GM23338 (cell line): ENCODE results near the gene NEURL3. TPM values are rescaled to one million over a fixed set of nuclear protein-coding genes. Genes with fewer than 3 reads are reported as not detected.

Source experiments
- ATAC-seq: fragments of 200-7000 bp; cut with Tn5 transposase; 3 replicates; pipeline ENCODE4 v1.9.1; 2020
- DNase-seq: peaks from one replicate; pipeline ENCODE4 v3.0.0-alpha.2; 2015; ENCODE audit warnings: low spot score
- H2AFZ ChIP-seq: fragments of 200-600 bp; sonication (generic); 2 replicates; pipeline ENCODE4 v1.8.0; 2016; ENCODE audit warnings: antibody characterized with exemption, mild to moderate bottlenecking, moderate library complexity
- H3F3A ChIP-seq: fragments of 200-600 bp; sonication (generic); replicated peaks from 2 replicates; pipeline ENCODE4 v1.8.0; 2017; ENCODE audit warnings: antibody characterized with exemption, mixed run types, low read depth
- H3K27ac ChIP-seq: fragments of 200-600 bp; sonication (generic); 2 replicates; pipeline ENCODE4 v1.6.1; 2016; ENCODE audit warnings: low read depth
- H3K27me3 ChIP-seq: fragments of 200-600 bp; sonication (generic); 2 replicates; pipeline ENCODE4 v1.8.0; 2016; ENCODE audit warnings: mild to moderate bottlenecking, mixed run types, moderate library complexity; ENCODE audit not compliant: insufficient read depth
- H3K36me3 ChIP-seq: fragments of 200-600 bp; sonication (generic); 2 replicates; pipeline ENCODE4 v1.8.0; 2016; ENCODE audit warnings: mild to moderate bottlenecking; ENCODE audit not compliant: insufficient read depth
- H3K4me1 ChIP-seq: fragments of 200-600 bp; sonication (generic); 2 replicates; pipeline ENCODE4 v1.8.0; 2016; ENCODE audit warnings: mild to moderate bottlenecking, moderate library complexity; ENCODE audit not compliant: insufficient read depth
- H3K4me2 ChIP-seq: fragments of 200-600 bp; sonication (generic); 2 replicates; pipeline ENCODE4 v1.7.1; 2017; ENCODE audit warnings: mixed run types
- H3K4me3 ChIP-seq: fragments of 200-600 bp; sonication (generic); 2 replicates; pipeline ENCODE4 v1.6.1; 2016; ENCODE audit warnings: mixed run types
- H3K79me2 ChIP-seq: fragments of 200-600 bp; sonication (generic); replicated peaks from 2 replicates; pipeline ENCODE4 v1.8.0; 2017; ENCODE audit warnings: mild to moderate bottlenecking; ENCODE audit not compliant: insufficient read depth
- H3K9me2 ChIP-seq: fragments of 200-600 bp; sonication (generic); 2 replicates; pipeline ENCODE4 v1.8.0; 2017; ENCODE audit not compliant: insufficient read depth
- H4K20me1 ChIP-seq: fragments of 200-600 bp; sonication (generic); replicated peaks from 2 replicates; pipeline ENCODE4 v1.8.0; 2017; ENCODE audit warnings: mild to moderate bottlenecking; ENCODE audit not compliant: insufficient read depth
- H3K27ac Mint-ChIP-seq: 2 replicates; pipeline ENCODE4 v1.8.0; 2020; ENCODE audit warnings: inconsistent platforms, mild to moderate bottlenecking, moderate library complexity, mixed read lengths
- H3K27me3 Mint-ChIP-seq: 3 replicates; pipeline ENCODE4 v1.8.0; 2022; ENCODE audit warnings: low read depth, mild to moderate bottlenecking, moderate library complexity, mixed read lengths, inconsistent platforms; ENCODE audit not compliant: insufficient read depth, poor library complexity
- H3K36me3 Mint-ChIP-seq: 3 replicates; pipeline ENCODE4 v1.8.0; 2021; ENCODE audit warnings: low read depth, mild to moderate bottlenecking, inconsistent platforms, moderate library complexity, mixed read lengths
- H3K4me1 Mint-ChIP-seq: 3 replicates; pipeline ENCODE4 v1.8.0; 2020; ENCODE audit warnings: mild to moderate bottlenecking, inconsistent platforms, mixed read lengths
- H3K4me3 Mint-ChIP-seq: 3 replicates; pipeline ENCODE4 v1.8.0; 2021; ENCODE audit warnings: moderate library complexity, mild to moderate bottlenecking, inconsistent platforms, mixed read lengths
- H3K9me3 Mint-ChIP-seq: 3 replicates; pipeline ENCODE4 v1.8.0; 2020; ENCODE audit warnings: moderate library complexity, mild to moderate bottlenecking, inconsistent platforms, mixed read lengths
- CREB1 ChIP-seq: fragments of 250-450 bp; sonication (Bioruptor Pico); IDR thresholded peaks from 2 replicates; pipeline ENCODE4 v1.5.0; 2020; ENCODE audit warnings: low read depth, mild to moderate bottlenecking, moderate library complexity
- CTCF ChIP-seq, 2 experiments: fragments of 200-600 bp in 1 of 2; sonication (generic) in 1 of 2; conservative IDR thresholded peaks; 2 replicates each; pipeline versions ENCODE4 v1.5.1 to v1.6.1; 2016 to 2017; ENCODE audit warnings: antibody characterized with exemption in 2 of 2, low read depth in 2 of 2, mild to moderate bottlenecking in 2 of 2, moderate library complexity in 1 of 2
- ETS1 ChIP-seq: IDR thresholded peaks from 2 replicates; pipeline ENCODE4 v1.6.1; 2016; ENCODE audit warnings: antibody characterized with exemption
- EZH2 ChIP-seq: fragments of 200-600 bp; sonication (generic); IDR thresholded peaks from one replicate; pipeline ENCODE4 v1.8.0; 2017; ENCODE audit warnings: antibody characterized with exemption, mild to moderate bottlenecking, low read depth; ENCODE audit not compliant: unreplicated experiment
- EZH2phosphoT487 ChIP-seq: fragments of 200-600 bp; sonication (generic); IDR thresholded peaks from one replicate; pipeline ENCODE4 v1.8.1; 2018; ENCODE audit warnings: antibody characterized with exemption; ENCODE audit not compliant: unreplicated experiment
- JUNB ChIP-seq: IDR thresholded peaks from one replicate; pipeline ENCODE4 v1.6.1; 2016; ENCODE audit warnings: antibody characterized with exemption; ENCODE audit not compliant: unreplicated experiment
- NANOG ChIP-seq: IDR thresholded peaks from 2 replicates; pipeline ENCODE4 v1.6.1; 2016; ENCODE audit warnings: antibody characterized with exemption, borderline replicate concordance
- POLR2AphosphoS5 ChIP-seq: IDR thresholded peaks from 2 replicates; pipeline ENCODE4 v1.6.1; 2016; ENCODE audit warnings: antibody characterized with exemption, low read depth
- STAT1 ChIP-seq: IDR thresholded peaks from one replicate; pipeline ENCODE4 v1.6.1; 2016; ENCODE audit warnings: antibody characterized with exemption; ENCODE audit not compliant: unreplicated experiment
- ZNF114 ChIP-seq: fragments of 250-450 bp; sonication (Bioruptor Pico); IDR thresholded peaks from 2 replicates; pipeline ENCODE4 v1.5.0; 2020; ENCODE audit warnings: mild to moderate bottlenecking, moderate library complexity
- ZNF331 ChIP-seq: fragments of 250-450 bp; sonication (Bioruptor Pico); IDR thresholded peaks from 2 replicates; pipeline ENCODE4 v1.5.0; 2020; ENCODE audit warnings: low read depth, mild to moderate bottlenecking, moderate library complexity
- polyA plus RNA-seq: library from polyadenylated mRNA; unstranded; fragments of >200 nt; fragmentation: Nextera tagmentation; extraction: Ambion mirVana; gene quantifications from 2 replicates; pipeline ENCODE4 v1.2.1, GENCODE V29; 2016
- total RNA-seq: library from RNA; depleted of rRNA; stranded (reverse); fragments of >200 nt; shearing (Covaris generic); gene quantifications from 2 replicates; pipeline ENCODE4 v1.2.3, GENCODE V29; 2014

The NEURL3 gene
- total and polyA plus RNA-seq, 2 experiments from 2014 or later: 0.21 TPM; not detected in 1

GRCh38 chr2:96537734-96538486 lies 32.8 kb upstream of the NEURL3 start:
- H3K9me2 ChIP-seq: no peaks in the 10 kb centered on the region
- H3F3A ChIP-seq: 0 out of 2 replicates have a peak, but pooled peaks cover 3% of the 10 kb centered on the region
- H3K27ac ChIP-seq: no peak overlapping the region
- H3K27ac Mint-ChIP-seq: no peak overlapping the region
- H3K4me1 Mint-ChIP-seq: peaks cover 30% of the 10 kb centered on the region
- peak overlapping the region; percentile 77 for H3K4me3 ChIP-seq
- H3K27me3 ChIP-seq: peaks cover 39% of the 10 kb centered on the region
- ATAC-seq (peak; percentile 6), DNase-seq (peak; percentile 42)
- peak overlapping the region; percentile 93 for H3K4me2 ChIP-seq
- peaks cover 5% of the 10 kb centered on the region; the same call in 1 of the 2 replicates for H4K20me1 ChIP-seq
- no peaks in the 10 kb centered on the region for H3K9me3 Mint-ChIP-seq
- no peak for TF ChIP-seq ZNF114 (CRISPR knock-in tag)
- TF ChIP-seq CTCF (conservative IDR thresholded peaks at IDR 0.05; ENCODE audit: low read depth in 2 of 2): no peak
- no peak for TF ChIP-seq ZNF331 (CRISPR knock-in tag)
- no peak for TF ChIP-seq EZH2
- no peak for TF ChIP-seq STAT1
- TF ChIP-seq POLR2AphosphoS5: no peak
- TF ChIP-seq ETS1: no peak
- TF ChIP-seq JUNB: no peak
- TF ChIP-seq EZH2phosphoT487: no peak
- H3K36me3 ChIP-seq: no peaks in the 10 kb centered on the region
- H3K27me3 Mint-ChIP-seq: peaks cover 31% of the 10 kb centered on the region
- 0 out of 2 replicates have a peak overlapping the region, but pooled peaks have one; percentile 5 for H2AFZ ChIP-seq
- H3K4me3 Mint-ChIP-seq: peak overlapping the region; percentile 82
- H3K36me3 Mint-ChIP-seq: no peaks in the 10 kb centered on the region
- H3K4me1 ChIP-seq: peaks cover 27% of the 10 kb centered on the region
- H3K79me2 ChIP-seq: 0 out of 2 replicates have a peak, but pooled peaks cover 7% of the 10 kb centered on the region

- Histone ChIP-seq H4K20me1 (peaks cover 5% of the 10 kb centered on the region; the same call in 1 of the 2 replicates), H3K4me1 (peaks cover 34% of the 10 kb centered on the region), H3K36me3 (no peaks in the 10 kb centered on the region), H3K79me2 (0 out of 2 replicates have a peak, but pooled peaks cover 7% of the 10 kb centered on the region), H2AFZ (0 out of 2 replicates have a peak overlapping the region, but pooled peaks have one; percentile 78), H3K27ac (no peak overlapping the region), H3K9me2 (no peaks in the 10 kb centered on the region), H3K4me3 (peak overlapping the region; percentile 77), H3F3A (0 out of 2 replicates have a peak, but pooled peaks cover 3% of the 10 kb centered on the region), H3K27me3 (peaks cover 39% of the 10 kb centered on the region), H3K4me2 (peak overlapping the region; percentile 93)
- H3K9me3 Mint-ChIP-seq: no peaks in the 10 kb centered on the region
- ATAC-seq (peak; percentile 11), DNase-seq (peak; percentile 62)
- no peaks in the 10 kb centered on the region for H3K36me3 Mint-ChIP-seq
- H3K27ac Mint-ChIP-seq: no peak overlapping the region
- peaks cover 36% of the 10 kb centered on the region for H3K4me1 Mint-ChIP-seq
- H3K27me3 Mint-ChIP-seq: peaks cover 31% of the 10 kb centered on the region
- peak overlapping the region; percentile 82 for H3K4me3 Mint-ChIP-seq
- TF ChIP-seq STAT1: no peak
- no peak for TF ChIP-seq POLR2AphosphoS5
- no peak for TF ChIP-seq EZH2phosphoT487
- TF ChIP-seq ZNF114 (CRISPR knock-in tag): no peak
- TF ChIP-seq EZH2: no peak
- TF ChIP-seq ETS1: no peak
- no peak for TF ChIP-seq NANOG
- no peak for TF ChIP-seq CREB1
- no peak for TF ChIP-seq CTCF (conservative IDR thresholded peaks at IDR 0.05; ENCODE audit: low read depth in 2 of 2)
Observed at GRCh38 chr2:96537066-96537733, 32.0 kb upstream of the NEURL3 start.
